Heart left ventricle (tissue), 16 donors: ENCODE measurements around the gene TMEM243. TPM values are rescaled to one million over a fixed set of nuclear protein-coding genes. Genes with fewer than 3 reads are reported as not detected.

ENCODE experiments used
- ATAC-seq, 4 donors: fragments of 200-7000 bp; cut with Tn5 transposase; one replicate each; pipeline ENCODE4 v1.9.1; 2020 to 2022; ENCODE audit warnings: moderate library complexity in 4 of 4, mild to moderate bottlenecking in 3 of 4, moderate number of reproducible peaks in 1 of 4
- DNase-seq, 5 donors: peaks; one replicate each; pipeline ENCODE4 v3.0.0-alpha.2; 2020
- H3K27ac ChIP-seq, 12 donors: fragments of 200-600 bp; sonication (generic) in 4 of 12; one replicate each; pipeline versions ENCODE4 v1.5.0 to v1.8.0; 2016 to 2022; ENCODE audit warnings: mild to moderate bottlenecking in 2 of 12
- H3K27me3 ChIP-seq, 9 donors: fragments of 200-600 bp; sonication (generic) in 2 of 9; one replicate each; pipeline versions ENCODE4 v1.5.1 to v1.8.0; 2016 to 2022; ENCODE audit warnings: mild to moderate bottlenecking in 3 of 9
- H3K36me3 ChIP-seq, 9 donors: fragments of 200-600 bp; sonication (generic) in 2 of 9; one replicate each; pipeline versions ENCODE4 v1.5.0 to v1.8.0; 2018 to 2022; ENCODE audit warnings: mild to moderate bottlenecking in 2 of 9
- H3K4me1 ChIP-seq, 12 donors: fragments of 200-600 bp; sonication (generic) in 4 of 12; one replicate each; pipeline versions ENCODE4 v1.5.0 to v1.8.0; 2016 to 2022; ENCODE audit warnings: mild to moderate bottlenecking in 3 of 12
- H3K4me3 ChIP-seq, 12 donors: fragments of 200-600 bp; sonication (generic) in 4 of 12; one replicate each; pipeline versions ENCODE4 v1.5.0 to v1.8.0; 2017 to 2022; ENCODE audit warnings: mild to moderate bottlenecking in 9 of 12, moderate library complexity in 4 of 12
- H3K9me3 ChIP-seq, 12 donors: fragments of 200-600 bp; sonication (generic) in 4 of 12; one replicate each; pipeline versions ENCODE4 v1.5.0 to v1.8.0; 2016 to 2022; ENCODE audit warnings: mild to moderate bottlenecking in 1 of 12
- CTCF ChIP-seq, 12 donors: fragments of 200-600 bp; sonication (generic) in 4 of 12; IDR thresholded peaks; one replicate each; pipeline versions ENCODE4 v1.5.0 to v1.8.0; 2018 to 2022; ENCODE audit warnings: antibody characterized with exemption in 12 of 12, mild to moderate bottlenecking in 5 of 12
- POLR2A ChIP-seq, 2 donors: fragments of 450-650 bp; IDR thresholded peaks; one replicate each; pipeline ENCODE4 v1.6.1; 2017; ENCODE audit warnings: antibody characterized with exemption in 2 of 2, mild to moderate bottlenecking in 2 of 2, moderate library complexity in 2 of 2
- WGBS, 4 donors: extraction: QIAGEN DNeasy Blood & Tissue Kit in 2 of 4; methylation state at CpG; one replicate each; pipeline versions ENCODE4 v1.1.5 to v1.1.7; 2013 to 2018; 5-methylcytosine and 5-hydroxymethylcytosine counted together
- intact Hi-C, 10 donors: fragments of 100-400 bp; cut with DNase I; formaldehyde crosslinking; loops; one replicate each; pipeline versions ENCODE4 v1.11.1 to v1.14.2; 2022
- polyA plus RNA-seq, 2 donors: library from polyadenylated mRNA; stranded (reverse); fragments of 200-250 nt; gene quantifications; one replicate each; pipeline ENCODE4 v1.2.3, GENCODE V29; 2013
- total RNA-seq, 9 donors: library from RNA; depleted of rRNA in 2 of 9; stranded (reverse); fragments of >200 nt in 2 of 9; fragmentation: NEBNext Ultra II Directional in 3 of 9; extraction: Animal tissue kit (Norgen Biotek cat#: 25700) in 3 of 9; gene quantifications; one replicate each; pipeline versions ENCODE4 v1.1.0 to v1.2.4, GENCODE V29; 2016 to 2023
- donor health status: ischemic (EF 13 %, LVEDD 7.1; RV severe dilation, severe dysfunction).
- donor health status: healthy with polysubstance abuse.
- donor health status: DM: no; HTN: yes; CAD: no.
- donor health status: DM: no; HTN: no; CAD: no.
- donor health status: ischemic (EF 25% LVEDD 6.9; RV normal size, moderate dysfunction).
- donor health status: ischemic (EF 25% LVEDD 5.7; RV mildly dilated, moderate dysfunction).
- donor health status: healthy.
- donor health status: DM: yes; HTN: yes; CAD: no.
- donor health status: ischemic (EF 35%, LVEDD 5.7; RV mildly dilated, moderate dysfunction).
- donor health status: nonischemic (EF 11% LVEDD 7.7; RV severe dilation, severe dysfunction).
- donor health status: DM: yes; HTN: yes; CAD: no.
- donor health status: PGD.
- donor health status: ischemic (EF 29% LVEDD 5.4; RV normal size, mild dysfunction).
- donor health status: nonischemic (EF 23%, LVEDD 6.1; RV moderate dilation, normal function).

The TMEM243 gene
- total and polyA plus RNA-seq, 11 donors = 1.8 to 13.1 (median 7.0) TPM

GRCh38 chr7:87173471-87173870, 46.1 kb downstream of the TMEM243 start:
- peaks cover 0 to 100% (median 87%) of the 10 kb centered on the region in 9 donors for H3K36me3 ChIP-seq
- WGBS, 4 donors = 93 to 96% (median 94%) methylated on average over 1 of the region's 1 CpG

GRCh38 chr7:87171282-87171934, 48.1 kb downstream of the TMEM243 start:
- ATAC-seq = no peak
- Histone ChIP-seq H3K9me3 (no peaks in the 10 kb centered on the region), H3K36me3 (peaks cover 0 to 100% (median 100%) of the 10 kb centered on the region in 9 donors), H3K4me3 (no peak overlapping the region), H3K4me1 (no peaks in the 10 kb centered on the region), H3K27ac (no peak overlapping the region), H3K27me3 (no peaks in the 10 kb centered on the region)
- intact Hi-C loops = no loop called here
- DNase-seq = no peak
- TF ChIP-seq POLR2A (IDR thresholded peaks at IDR 0.05) (no peak), CTCF (IDR thresholded peaks at IDR 0.05) (no peak)

More at GRCh38 chr7:87173471-87173870, 46.1 kb downstream of the TMEM243 start:
- Histone ChIP-seq H3K27me3 (no peaks in the 10 kb centered on the region), H3K4me3 (no peak overlapping the region), H3K9me3 (no peaks in the 10 kb centered on the region), H3K4me1 (peaks cover 0 to 5% (median 0%) of the 10 kb centered on the region in 12 donors), H3K27ac (no peak overlapping the region)
- intact Hi-C loops = no loop called here
- no peak for ATAC-seq
- TF ChIP-seq CTCF (IDR thresholded peaks at IDR 0.05) = no peak
- TF ChIP-seq POLR2A (IDR thresholded peaks at IDR 0.05) = no peak
- DNase-seq = no peak

- intact Hi-C loops = no loop called here
- 89 to 93% (median 91%) methylated on average over 3 of the region's 3 CpGs for WGBS, 4 donors
- no peaks in the 10 kb centered on the region for H3K4me1 ChIP-seq
- no peaks in the 10 kb centered on the region for H3K9me3 ChIP-seq
- H3K27me3 ChIP-seq = no peaks in the 10 kb centered on the region
- no peak overlapping the region for H3K4me3 ChIP-seq
- peaks cover 0 to 100% (median 100%) of the 10 kb centered on the region in 9 donors for H3K36me3 ChIP-seq
- TF ChIP-seq POLR2A (IDR thresholded peaks at IDR 0.05) (no peak), CTCF (IDR thresholded peaks at IDR 0.05) (no peak)
- no peak overlapping the region for H3K27ac ChIP-seq
- no peak for ATAC-seq
- DNase-seq = no peak
Observed at GRCh38 chr7:87170828-87171227, 48.7 kb downstream of the TMEM243 start.

- intact Hi-C loops = loop anchor here in 1 of 10 donors (5.0 kb wide), 1 partner anchor 33 kb away; no protein-coding TSS in a partner anchor
- peaks cover 0 to 70% (median 65%) of the 10 kb centered on the region in 9 donors for H3K36me3 ChIP-seq
- H3K27ac ChIP-seq = no peak overlapping the region
- H3K9me3 ChIP-seq = no peaks in the 10 kb centered on the region
- peaks cover 0 to 9% (median 1%) of the 10 kb centered on the region in 12 donors for H3K4me1 ChIP-seq
- no peak overlapping the region for H3K4me3 ChIP-seq
- H3K27me3 ChIP-seq = no peaks in the 10 kb centered on the region
- TF ChIP-seq POLR2A (IDR thresholded peaks at IDR 0.05) = no peak
- no peak for TF ChIP-seq CTCF (IDR thresholded peaks at IDR 0.05)
- DNase-seq (no peak), ATAC-seq (no peak)
- WGBS, 4 donors = 78 to 83% (median 81%) methylated on average over 2 of the region's 2 CpGs
Observed at GRCh38 chr7:87164433-87164832, 55.1 kb downstream of the TMEM243 start.
